Fibroblast of villous mesenchyme (primary cell): ENCODE results near the gene TOP1. TPM values are rescaled to one million over a fixed set of nuclear protein-coding genes. Genes with fewer than 3 reads are reported as not detected.

ENCODE experiments used
- DNase-seq: peaks from one replicate; pipeline ENCODE4 v3.0.0-alpha.2; 2010; ENCODE audit warnings: low read depth
- H3K4me3 ChIP-seq: 2 replicates; pipeline ENCODE4 v1.5.1; 2011; ENCODE audit warnings: low read depth, mild to moderate bottlenecking, low read length
- total RNA-seq: library from RNA; depleted of rRNA; stranded (reverse); fragments of >200 nt; gene quantifications from 2 replicates; pipeline ENCODE4 v1.2.3, GENCODE V29; 2012
- TF ChIP-seq, protein P1 (sequence below): IDR thresholded peaks from 2 replicates; pipeline ENCODE4 v1.5.1; 2012; ENCODE audit warnings: low read depth, mild to moderate bottlenecking, low read length; ENCODE audit not compliant: insufficient read depth

TOP1 gene
- total RNA-seq, 1 donor, result 19.9 TPM

DNA sequence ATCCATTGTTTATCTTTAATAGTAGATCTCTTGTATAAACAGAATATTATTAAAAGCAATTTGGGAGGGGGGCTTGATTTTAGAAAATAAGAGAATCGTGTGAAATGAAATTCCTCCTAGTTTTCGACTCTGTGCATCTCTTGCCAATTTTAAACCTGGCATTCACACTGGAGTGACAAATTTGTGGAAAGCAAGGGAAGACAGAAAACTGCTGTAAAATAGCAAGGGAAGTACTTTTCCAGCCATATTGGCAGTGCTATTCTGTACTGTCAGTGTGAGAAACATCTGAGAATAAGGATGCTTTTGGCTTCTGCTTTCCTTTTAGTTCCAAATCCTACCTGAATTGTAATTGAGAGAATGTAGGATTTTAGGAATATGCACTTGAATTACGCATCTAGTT is 40.2 kb downstream of the TOP1 start:
- TF ChIP-seq, protein P1, sequence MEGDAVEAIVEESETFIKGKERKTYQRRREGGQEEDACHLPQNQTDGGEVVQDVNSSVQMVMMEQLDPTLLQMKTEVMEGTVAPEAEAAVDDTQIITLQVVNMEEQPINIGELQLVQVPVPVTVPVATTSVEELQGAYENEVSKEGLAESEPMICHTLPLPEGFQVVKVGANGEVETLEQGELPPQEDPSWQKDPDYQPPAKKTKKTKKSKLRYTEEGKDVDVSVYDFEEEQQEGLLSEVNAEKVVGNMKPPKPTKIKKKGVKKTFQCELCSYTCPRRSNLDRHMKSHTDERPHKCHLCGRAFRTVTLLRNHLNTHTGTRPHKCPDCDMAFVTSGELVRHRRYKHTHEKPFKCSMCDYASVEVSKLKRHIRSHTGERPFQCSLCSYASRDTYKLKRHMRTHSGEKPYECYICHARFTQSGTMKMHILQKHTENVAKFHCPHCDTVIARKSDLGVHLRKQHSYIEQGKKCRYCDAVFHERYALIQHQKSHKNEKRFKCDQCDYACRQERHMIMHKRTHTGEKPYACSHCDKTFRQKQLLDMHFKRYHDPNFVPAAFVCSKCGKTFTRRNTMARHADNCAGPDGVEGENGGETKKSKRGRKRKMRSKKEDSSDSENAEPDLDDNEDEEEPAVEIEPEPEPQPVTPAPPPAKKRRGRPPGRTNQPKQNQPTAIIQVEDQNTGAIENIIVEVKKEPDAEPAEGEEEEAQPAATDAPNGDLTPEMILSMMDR, result no peak
- H3K4me3 ChIP-seq, result no peak overlapping the region
- DNase-seq, result no peak

DNA sequence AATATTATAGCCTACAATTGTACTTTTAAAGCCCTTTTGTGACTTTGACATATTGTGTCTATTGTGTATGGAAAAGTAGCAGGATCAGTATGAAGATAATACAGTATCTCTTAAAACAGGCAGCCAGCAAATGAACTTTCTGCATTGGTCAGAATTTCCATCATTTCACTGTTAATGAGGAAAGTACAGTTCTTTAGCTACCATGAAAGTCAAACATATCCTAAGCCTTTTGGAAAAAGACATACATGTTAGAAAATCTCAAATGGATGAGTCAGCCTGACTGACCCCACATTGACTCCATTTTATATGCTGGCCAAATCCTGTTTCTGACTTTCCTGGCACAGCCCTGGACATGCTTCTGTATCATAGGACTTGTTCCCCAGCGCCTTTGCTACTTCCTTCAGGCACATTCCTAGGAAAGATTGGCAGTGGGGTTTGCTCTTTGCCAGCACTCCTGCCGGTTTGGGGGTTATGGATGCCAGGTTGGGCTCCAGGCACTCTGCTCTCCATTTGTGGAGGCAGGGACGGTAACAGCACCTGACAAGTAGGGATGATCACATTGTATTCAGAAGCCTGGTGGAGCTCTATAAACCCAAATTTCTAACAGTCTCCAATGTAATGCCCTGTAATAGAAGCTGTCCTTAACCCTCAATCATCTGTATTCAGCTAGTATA is 43.7 kb downstream of the TOP1 start:
- H3K4me3 ChIP-seq, result no peak overlapping the region
- TF ChIP-seq, protein P1, result no peak
- peak; percentile 86 for DNase-seq

DNA sequence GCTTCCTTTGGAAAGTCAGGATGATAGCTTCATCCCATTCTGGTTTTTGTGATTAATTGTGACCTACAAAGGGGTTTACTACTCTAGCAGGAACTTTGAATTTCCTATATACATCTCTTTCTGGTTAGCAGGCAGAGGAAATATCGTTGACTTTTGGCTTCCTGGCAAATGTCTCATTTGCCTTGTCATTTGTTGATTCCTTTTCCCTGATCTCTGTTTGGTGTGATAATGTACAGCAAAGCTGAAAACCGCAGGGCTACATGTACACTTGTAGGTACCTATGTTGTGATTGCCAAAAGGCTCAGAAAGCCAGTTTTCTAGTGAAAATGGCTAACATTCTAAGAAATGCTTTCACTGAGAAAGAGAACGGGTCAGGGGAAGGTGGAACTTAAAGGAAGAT is 44.3 kb downstream of the TOP1 start:
- DNase-seq, result no peak
- TF ChIP-seq, protein P1, result no peak
- no peak overlapping the region for H3K4me3 ChIP-seq

DNA sequence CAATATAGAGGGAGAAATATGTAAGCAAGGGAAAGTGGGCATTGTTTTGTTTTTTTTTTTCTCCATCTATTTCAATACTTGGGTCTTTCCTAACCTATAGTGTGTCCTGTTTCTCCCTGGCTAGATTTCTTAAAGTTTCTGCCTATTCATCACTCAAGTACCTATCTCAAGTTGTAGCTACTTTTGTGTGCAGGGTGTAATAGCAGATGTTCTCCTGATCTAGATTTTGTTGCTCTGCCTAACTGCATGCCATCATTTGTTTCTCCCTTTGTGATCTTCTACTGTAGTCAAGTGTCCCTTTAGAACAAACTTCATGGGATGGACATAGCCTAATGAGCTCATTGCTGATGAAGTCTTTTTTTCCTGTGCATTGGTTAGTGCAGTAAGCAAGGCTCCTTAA is 45.8 kb downstream of the TOP1 start:
- DNase-seq, result no peak
- TF ChIP-seq, protein P1, result no peak

DNA sequence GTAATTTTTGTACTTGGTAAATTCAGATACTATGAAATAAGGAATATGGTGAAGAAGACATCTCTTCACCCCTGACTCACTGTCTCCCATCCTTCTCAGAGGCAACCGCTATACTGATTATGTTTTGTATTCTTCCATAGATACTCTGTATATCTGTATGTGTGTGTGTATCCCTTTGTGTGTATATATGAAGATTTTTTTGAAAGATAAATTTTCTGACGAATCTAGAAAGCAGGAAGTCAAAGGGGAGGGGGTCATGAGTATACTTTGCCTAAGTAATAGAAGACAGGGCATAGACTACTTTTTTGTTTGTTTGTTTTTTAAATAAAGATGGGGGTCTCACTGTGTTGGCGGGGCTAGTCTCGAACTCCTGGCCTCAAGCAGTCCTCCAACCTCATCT is 48.2 kb downstream of the TOP1 start:
- TF ChIP-seq, protein P1, result no peak
- no peak overlapping the region for H3K4me3 ChIP-seq
- DNase-seq, result no peak

More for the DNA sequence above, 45.8 kb downstream of the TOP1 start:
- no peak overlapping the region for H3K4me3 ChIP-seq

DNA sequence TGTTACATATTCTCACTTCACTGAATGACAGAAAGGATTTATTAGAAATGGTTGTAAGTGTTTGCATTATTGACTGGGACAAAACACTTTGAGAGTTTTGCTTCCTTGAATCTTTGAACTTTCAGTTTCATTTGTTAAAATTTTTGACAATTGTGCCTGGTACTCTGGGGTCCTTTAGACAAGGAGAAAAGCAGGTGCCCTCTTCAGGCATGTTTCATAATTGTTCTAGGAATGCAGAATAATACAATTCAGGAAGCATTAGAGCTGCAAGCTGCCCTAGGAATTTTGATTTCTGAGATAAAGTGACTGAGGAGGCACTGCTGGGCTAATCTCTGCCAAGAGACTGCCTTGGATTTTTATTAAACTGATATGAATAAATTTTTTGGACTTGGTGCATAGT is 49.7 kb downstream of the TOP1 start:
- DNase-seq, result peak; percentile 75
- TF ChIP-seq, protein P1, result peak; percentile 61
- H3K4me3 ChIP-seq, result no peak overlapping the region

DNA sequence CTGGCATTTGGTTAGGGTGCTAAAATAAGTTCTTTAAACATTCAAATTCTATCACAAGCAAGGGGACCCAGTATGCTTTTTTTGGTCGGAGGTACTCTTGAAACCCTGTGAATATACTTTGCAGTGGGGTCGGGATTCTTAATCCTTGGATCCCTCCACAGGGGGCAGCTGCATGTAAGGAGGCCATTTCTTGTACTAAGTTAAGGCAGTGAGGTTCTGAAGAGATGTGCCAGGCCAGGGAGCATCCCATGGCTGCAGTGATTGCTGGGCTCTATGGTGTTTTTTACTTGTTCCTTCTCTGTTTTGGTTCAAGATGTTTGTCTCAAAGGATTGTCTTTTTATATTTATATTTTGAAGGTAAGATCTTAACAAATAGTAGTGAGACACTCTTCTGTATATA is 50.4 kb downstream of the TOP1 start:
- TF ChIP-seq, protein P1, result no peak
- H3K4me3 ChIP-seq, result no peak overlapping the region
- DNase-seq, result no peak
